ENCODE data around the gene KRT14. TPM values are rescaled to one million over a fixed set of nuclear protein-coding genes. Genes with fewer than 3 reads are reported as not detected.

KRT14 gene
- total RNA-seq, 1 experiment from 2014 or later = not detected

DNA sequence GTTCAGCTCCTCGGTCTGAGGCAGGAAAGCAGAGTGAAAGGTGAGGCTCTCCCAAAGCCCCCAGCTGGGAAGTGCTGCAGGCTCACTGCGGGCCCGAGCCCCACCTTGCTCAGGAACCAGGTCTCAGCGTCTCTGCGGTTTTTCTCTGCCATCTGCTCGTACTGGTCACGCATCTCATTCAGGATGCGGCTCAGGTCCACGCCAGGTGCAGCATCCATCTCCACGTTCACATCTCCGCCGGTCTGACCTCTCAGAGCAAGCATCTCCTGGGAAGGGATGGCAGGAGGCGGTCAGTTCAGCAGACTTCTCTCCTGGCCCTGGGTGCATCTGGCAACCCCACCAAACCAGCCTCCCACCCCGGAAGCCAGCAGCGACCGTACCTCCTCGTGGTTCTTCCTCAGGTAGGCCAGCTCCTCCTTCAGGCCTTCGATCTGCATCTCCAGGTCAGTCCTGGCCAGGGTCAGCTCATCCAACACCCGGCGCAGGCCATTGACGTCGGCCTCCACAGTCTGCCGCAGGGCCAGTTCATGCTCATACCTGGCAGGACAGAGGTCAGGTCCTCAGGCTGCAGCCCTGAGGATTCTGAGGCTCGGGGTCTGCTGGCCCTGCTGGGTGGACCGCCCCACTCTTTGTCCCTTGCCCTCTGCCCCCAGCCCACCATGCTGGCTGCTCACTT is 24.4 kb upstream of the KRT14 start:
- H3K9me3 Mint-ChIP-seq = peaks cover 13 to 14% of the 10 kb centered on the region in 2 experiments
- no peak overlapping the region for H2BK120ac ChIP-seq (ENCODE audit: low read depth, low read length, poor library complexity, severe bottlenecking)
- no peak overlapping the region for H4K91ac ChIP-seq (ENCODE audit: insufficient read length, low read depth, low read length)
- no peak overlapping the region for H3K18ac ChIP-seq (ENCODE audit: insufficient read length, low read depth, low read length)
- no peaks in the 10 kb centered on the region for H3K79me1 ChIP-seq (ENCODE audit: insufficient read depth, low read depth, low read length, poor library complexity, severe bottlenecking)
- peaks cover 24% of the 10 kb centered on the region for H3K27me3 Mint-ChIP-seq (ENCODE audit: low read depth)
- no peaks in the 10 kb centered on the region for H3K79me2 ChIP-seq (ENCODE audit: insufficient read depth, low read length)
- H2BK20ac ChIP-seq (ENCODE audit: low read depth, low read length, poor library complexity, severe bottlenecking) = no peak overlapping the region
- no peak overlapping the region for H3T11ph ChIP-seq (ENCODE audit: low read length)
- no peak overlapping the region for H2AK5ac ChIP-seq (ENCODE audit: insufficient read length, low read length)
- no peak overlapping the region for H3K4ac ChIP-seq (ENCODE audit: low read depth, low read length)
- H3K36me3 Mint-ChIP-seq (ENCODE audit: insufficient read depth in 1 of 3, low read depth in 3 of 3) = peaks cover 1 to 13% (median 6%) of the 10 kb centered on the region in 3 experiments; a peak in 5 of 7 replicates
- no peaks in the 10 kb centered on the region for H4K20me1 ChIP-seq (ENCODE audit: control insufficient read depth, insufficient read depth, insufficient read length)
- H3K23me2 ChIP-seq (ENCODE audit: insufficient read length, low read depth, low read length, poor library complexity, severe bottlenecking) = no peaks in the 10 kb centered on the region
- TF ChIP-seq, protein P1, sequence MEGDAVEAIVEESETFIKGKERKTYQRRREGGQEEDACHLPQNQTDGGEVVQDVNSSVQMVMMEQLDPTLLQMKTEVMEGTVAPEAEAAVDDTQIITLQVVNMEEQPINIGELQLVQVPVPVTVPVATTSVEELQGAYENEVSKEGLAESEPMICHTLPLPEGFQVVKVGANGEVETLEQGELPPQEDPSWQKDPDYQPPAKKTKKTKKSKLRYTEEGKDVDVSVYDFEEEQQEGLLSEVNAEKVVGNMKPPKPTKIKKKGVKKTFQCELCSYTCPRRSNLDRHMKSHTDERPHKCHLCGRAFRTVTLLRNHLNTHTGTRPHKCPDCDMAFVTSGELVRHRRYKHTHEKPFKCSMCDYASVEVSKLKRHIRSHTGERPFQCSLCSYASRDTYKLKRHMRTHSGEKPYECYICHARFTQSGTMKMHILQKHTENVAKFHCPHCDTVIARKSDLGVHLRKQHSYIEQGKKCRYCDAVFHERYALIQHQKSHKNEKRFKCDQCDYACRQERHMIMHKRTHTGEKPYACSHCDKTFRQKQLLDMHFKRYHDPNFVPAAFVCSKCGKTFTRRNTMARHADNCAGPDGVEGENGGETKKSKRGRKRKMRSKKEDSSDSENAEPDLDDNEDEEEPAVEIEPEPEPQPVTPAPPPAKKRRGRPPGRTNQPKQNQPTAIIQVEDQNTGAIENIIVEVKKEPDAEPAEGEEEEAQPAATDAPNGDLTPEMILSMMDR (conservative IDR thresholded peaks at IDR 0.05) = no peak
- no peak overlapping the region for H3K9ac ChIP-seq (ENCODE audit: extremely low read depth, insufficient read length, low read length)
- H2BK5ac ChIP-seq (ENCODE audit: insufficient read length, low read length) = no peak overlapping the region
- no peak overlapping the region for H3K27ac ChIP-seq (ENCODE audit: insufficient read length, low read depth, low read length)
- H2BK12ac ChIP-seq (ENCODE audit: insufficient read length, low read depth, low read length) = no peak overlapping the region
- H2BK15ac ChIP-seq (ENCODE audit: low read depth, low read length) = no peak overlapping the region
- no peak overlapping the region for H3K14ac ChIP-seq (ENCODE audit: insufficient read depth, low read length)
- H3K4me3 Mint-ChIP-seq = no peak overlapping the region
- H4K8ac ChIP-seq (replicated peaks; ENCODE audit: insufficient read length, low read depth, low read length) = no peak overlapping the region
- no peak overlapping the region for H3K56ac ChIP-seq (ENCODE audit: insufficient read length, low read depth, low read length)
- H3K9me3 ChIP-seq (ENCODE audit: control insufficient read depth, low read depth, low read length) = no peaks in the 10 kb centered on the region
- no peaks in the 10 kb centered on the region for H3K4me1 ChIP-seq (ENCODE audit: insufficient read depth, low read length)
- no peak overlapping the region for H2AFZ ChIP-seq (ENCODE audit: low read length)
- H3K27me3 ChIP-seq (ENCODE audit: insufficient read depth, low read length) = no peaks in the 10 kb centered on the region
- H3K27ac Mint-ChIP-seq = no peak overlapping the region
- no peak overlapping the region for H3K23ac ChIP-seq (ENCODE audit: insufficient read length, low read depth, low read length)
- no peak overlapping the region for H4K5ac ChIP-seq (ENCODE audit: insufficient read length, low read depth, low read length)
- no CpG with 5 or more reads among the region's 25 CpGs for WGBS (ENCODE audit: extremely low coverage, insufficient read length, low lambda C conversion rate)
- no peak overlapping the region for H3K4me2 ChIP-seq (ENCODE audit: insufficient read depth, insufficient read length, low read length)
- no peak for DNase-seq
- H3K4me1 Mint-ChIP-seq = peaks cover 6 to 17% of the 10 kb centered on the region in 2 experiments

Data from H9 (cell line).